ENCODE data around the gene SPACA5B. TPM values are rescaled to one million over a fixed set of nuclear protein-coding genes. Genes with fewer than 3 reads are reported as not detected.

Gene SPACA5B
- total and polyA plus RNA-seq, 2 experiments from 2014 or later: not detected

GRCh38 chrX:48090123-48090522 is 40.3 kb upstream of the SPACA5B start:
- no peaks in the 10 kb centered on the region for H3K27me3 ChIP-seq (ENCODE audit: insufficient read depth)
- no peaks in the 10 kb centered on the region for H3K36me3 ChIP-seq (ENCODE audit: insufficient read depth)
- Mint-ChIP-seq H3K4me3 (no peak overlapping the region), H3K27me3 (ENCODE audit: insufficient read depth, low read depth, poor library complexity) (peaks cover 3% of the 10 kb centered on the region), H3K27ac (no peak overlapping the region), H3K9me3 (no peaks in the 10 kb centered on the region; the same call in 2 of the 3 replicates), H3K36me3 (ENCODE audit: low read depth) (no peaks in the 10 kb centered on the region), H3K4me1 (no peaks in the 10 kb centered on the region)
- H3K79me2 ChIP-seq (replicated peaks; ENCODE audit: insufficient read depth): no peaks in the 10 kb centered on the region
- no peak overlapping the region for H3K4me2 ChIP-seq
- H3K4me3 ChIP-seq: no peak overlapping the region
- H3K4me1 ChIP-seq (ENCODE audit: insufficient read depth): no peaks in the 10 kb centered on the region
- ATAC-seq (no peak), DNase-seq (ENCODE audit: low spot score) (no peak)
- H2AFZ ChIP-seq: no peak overlapping the region
- TF ChIP-seq ETS1 (IDR thresholded peaks at IDR 0.05) (no peak), EZH2phosphoT487 (IDR thresholded peaks at IDR 0.05; ENCODE audit: unreplicated experiment) (no peak), JUNB (IDR thresholded peaks at IDR 0.05; ENCODE audit: unreplicated experiment) (no peak), NANOG (IDR thresholded peaks at IDR 0.05; ENCODE audit: borderline replicate concordance) (no peak), ZNF114 (CRISPR knock-in tag; IDR thresholded peaks at IDR 0.05) (no peak), REST (IDR thresholded peaks at IDR 0.05; ENCODE audit: unreplicated experiment) (no peak), STAT1 (IDR thresholded peaks at IDR 0.05; ENCODE audit: unreplicated experiment) (no peak), EZH2 (IDR thresholded peaks at IDR 0.05; ENCODE audit: low read depth, unreplicated experiment) (no peak), POLR2AphosphoS5 (IDR thresholded peaks at IDR 0.05; ENCODE audit: low read depth) (no peak), ZNF462 (CRISPR knock-in tag; IDR thresholded peaks at IDR 0.05) (no peak), ZNF331 (CRISPR knock-in tag; IDR thresholded peaks at IDR 0.05; ENCODE audit: low read depth) (no peak), CREB1 (CRISPR knock-in tag; IDR thresholded peaks at IDR 0.05; ENCODE audit: low read depth) (no peak), CTCF (conservative IDR thresholded peaks at IDR 0.05; ENCODE audit: low read depth in 2 of 2) (no peak)
- no peaks in the 10 kb centered on the region for H3K9me2 ChIP-seq (ENCODE audit: insufficient read depth)
- no peaks in the 10 kb centered on the region for H4K20me1 ChIP-seq (replicated peaks; ENCODE audit: insufficient read depth)
- H3K27ac ChIP-seq (ENCODE audit: low read depth): no peak overlapping the region
- no peaks in the 10 kb centered on the region for H3F3A ChIP-seq (replicated peaks; ENCODE audit: low read depth)

All from GM23338 (cell line).